CD4-positive, alpha-beta T cell treated with Interleukin-12 subunit alpha and Interleukin-12 subunit beta, for 1 hour (primary cell): ENCODE measurements around the gene SPC24.
"Not testable (repeated sequence)": the region's sequence is repeated elsewhere in the genome, so short reads cannot be mapped to it uniquely, and the experiment has no call there.

Experiments
- DNase-seq: peaks from one replicate; pipeline ENCODE4 v3.0.0-alpha.2; 2020

SPC24 gene

GRCh38 chr19:11159598-11160439 is 4.2 kb upstream of the SPC24 start:
- DNase-seq = no peak

GRCh38 chr19:11154683-11155047 is 917 bp downstream of the SPC24 start:
- DNase-seq = no peak

GRCh38 chr19:11152318-11153062 is 3.1 kb downstream of the SPC24 start:
- DNase-seq = no peak

- no peak for DNase-seq
Observed at GRCh38 chr19:11151181-11151580, 4.4 kb downstream of the SPC24 start.

GRCh38 chr19:11148001-11148400 is 7.6 kb downstream of the SPC24 start:
- no peak for DNase-seq

- no peak for DNase-seq
Observed at GRCh38 chr19:11145536-11145924, 10.1 kb downstream of the SPC24 start.

- no peak for DNase-seq
Observed at GRCh38 chr19:11142528-11143171, 12.9 kb downstream of the SPC24 start.

GRCh38 chr19:11141937-11142527 is 13.6 kb downstream of the SPC24 start:
- no peak for DNase-seq

GRCh38 chr19:11140896-11141295 is 14.7 kb downstream of the SPC24 start:
- DNase-seq = no peak

- DNase-seq = not testable (repeated sequence)
Observed at GRCh38 chr19:11140023-11140538, 15.5 kb downstream of the SPC24 start.

- DNase-seq = no peak
Observed at GRCh38 chr19:11138601-11139300, 16.8 kb downstream of the SPC24 start.

- peak; percentile 66 for DNase-seq
Observed at GRCh38 chr19:11137542-11138384, 17.8 kb downstream of the SPC24 start.

GRCh38 chr19:11136400-11137101 is 19.0 kb downstream of the SPC24 start:
- no peak for DNase-seq

GRCh38 chr19:11131471-11131870 is 24.1 kb downstream of the SPC24 start:
- no peak for DNase-seq

GRCh38 chr19:11130824-11131455 is 24.6 kb downstream of the SPC24 start:
- peak; percentile 78 for DNase-seq

GRCh38 chr19:11127905-11128304 is 27.7 kb downstream of the SPC24 start:
- DNase-seq = no peak

- DNase-seq = peak; percentile 79
Observed at GRCh38 chr19:11125994-11126685, 29.4 kb downstream of the SPC24 start.

- peak; percentile 1 for DNase-seq
Observed at GRCh38 chr19:11124157-11124556, 31.4 kb downstream of the SPC24 start.

GRCh38 chr19:11123114-11123513 is 32.5 kb downstream of the SPC24 start:
- DNase-seq = peak; percentile 2

- DNase-seq = not testable (repeated sequence)
Observed at GRCh38 chr19:11121963-11122362, 33.6 kb downstream of the SPC24 start.
